Gastroesophageal sphincter (tissue), 3 donors: ENCODE data around the gene CIZ1.

Experiments
- CTCF ChIP-seq, 4 experiments: fragments of 200-600 bp in 2 of 4; fragments of 450-650 bp in 2 of 4; sonication (generic) in 1 of 4; IDR thresholded peaks; one replicate each; pipeline ENCODE4 v1.5.1; 2017 to 2019; ENCODE audit warnings: antibody characterized with exemption in 4 of 4, mild to moderate bottlenecking in 2 of 4, moderate library complexity in 2 of 4
- EP300 ChIP-seq: sonication (generic); formaldehyde crosslinking; IDR thresholded peaks from one replicate; pipeline ENCODE4 v1.6.1; 2017; ENCODE audit warnings: antibody characterized with exemption, mild to moderate bottlenecking

GRCh38 chr9:128206484-128206883 is 15.1 kb upstream of the CIZ1 start:
- no peak for TF ChIP-seq CTCF (IDR thresholded peaks at IDR 0.05)
- no peak for TF ChIP-seq EP300
